Measurements from ENCODE around the gene SLC22A13. TPM values are rescaled to one million over a fixed set of nuclear protein-coding genes. Genes with fewer than 3 reads are reported as not detected.

SLC22A13 gene
- total RNA-seq, 1 donor from 2014 or later, result 0.32 TPM

GRCh38 chr3:38314112-38314763, 48.6 kb downstream of the SLC22A13 start:
- no peak for TF ChIP-seq CTCF (IDR thresholded peaks at IDR 0.05)

GRCh38 chr3:38314764-38315487, 49.3 kb downstream of the SLC22A13 start:
- Histone ChIP-seq H3K27me3 (ENCODE audit: low read depth) (no peaks in the 10 kb centered on the region), H3K4me1 (no peaks in the 10 kb centered on the region), H3K4me3 (no peak overlapping the region), H3K36me3 (no peaks in the 10 kb centered on the region), H3K9me3 (no peaks in the 10 kb centered on the region), H3K27ac (no peak overlapping the region)
- TF ChIP-seq CTCF (IDR thresholded peaks at IDR 0.05), result no peak
- DNase-seq (no peak), ATAC-seq (no peak)
- intact Hi-C loops (cut with DNase I), result no loop called here

More at GRCh38 chr3:38314112-38314763, 48.6 kb downstream of the SLC22A13 start:
- intact Hi-C loops (cut with DNase I), result no loop called here
- DNase-seq (no peak), ATAC-seq (no peak)
- Histone ChIP-seq H3K4me3 (no peak overlapping the region), H3K4me1 (no peaks in the 10 kb centered on the region), H3K27me3 (ENCODE audit: low read depth) (no peaks in the 10 kb centered on the region), H3K9me3 (no peaks in the 10 kb centered on the region), H3K36me3 (no peaks in the 10 kb centered on the region), H3K27ac (no peak overlapping the region)

GRCh38 chr3:38315488-38316230, 50.0 kb downstream of the SLC22A13 start:
- ATAC-seq (no peak), DNase-seq (no peak)
- H3K4me3 ChIP-seq, result no peak overlapping the region
- H3K9me3 ChIP-seq, result no peaks in the 10 kb centered on the region
- no peaks in the 10 kb centered on the region for H3K27me3 ChIP-seq (ENCODE audit: low read depth)
- H3K27ac ChIP-seq, result no peak overlapping the region
- no peaks in the 10 kb centered on the region for H3K36me3 ChIP-seq
- no peaks in the 10 kb centered on the region for H3K4me1 ChIP-seq
- intact Hi-C loops (cut with DNase I), result no loop called here
- no peak for TF ChIP-seq CTCF (IDR thresholded peaks at IDR 0.05)

- Histone ChIP-seq H3K36me3 (no peaks in the 10 kb centered on the region), H3K27me3 (ENCODE audit: low read depth) (no peaks in the 10 kb centered on the region), H3K4me1 (no peaks in the 10 kb centered on the region), H3K4me3 (no peak overlapping the region), H3K9me3 (no peaks in the 10 kb centered on the region), H3K27ac (no peak overlapping the region)
- no peak for TF ChIP-seq CTCF (IDR thresholded peaks at IDR 0.05)
- intact Hi-C loops (cut with DNase I), result no loop called here
- ATAC-seq (no peak), DNase-seq (no peak)
Observed at GRCh38 chr3:38316356-38317191, 51.0 kb downstream of the SLC22A13 start.

GRCh38 chr3:38317192-38317759, 51.7 kb downstream of the SLC22A13 start:
- no peak for TF ChIP-seq CTCF (IDR thresholded peaks at IDR 0.05)
- Histone ChIP-seq H3K27me3 (ENCODE audit: low read depth) (no peaks in the 10 kb centered on the region), H3K9me3 (no peaks in the 10 kb centered on the region), H3K27ac (no peak overlapping the region), H3K4me3 (no peak overlapping the region), H3K4me1 (no peaks in the 10 kb centered on the region), H3K36me3 (no peaks in the 10 kb centered on the region)
- no peak for DNase-seq
- ATAC-seq, result no peak
- intact Hi-C loops (cut with DNase I), result no loop called here
